Chondrocyte (in vitro differentiated cells): ENCODE results near the gene TBC1D5. TPM values are rescaled to one million over a fixed set of nuclear protein-coding genes. Genes with fewer than 3 reads are reported as not detected.
"Not testable (repeated sequence)": the region's sequence is repeated elsewhere in the genome, so short reads cannot be mapped to it uniquely, and the experiment has no call there.

Source experiments
- DNase-seq: peaks from one replicate; pipeline ENCODE4 v3.0.0; 2021; ENCODE audit warnings: mixed read lengths, low spot score
- H3K27ac Mint-ChIP-seq: one replicate; pipeline ENCODE4 v1.8.0; 2021; ENCODE audit warnings: mild to moderate bottlenecking, moderate library complexity, mixed read lengths; ENCODE audit not compliant: unreplicated experiment
- H3K27me3 Mint-ChIP-seq: 2 replicates; pipeline ENCODE4 v1.8.0; 2021; ENCODE audit warnings: low read depth, mixed read lengths
- H3K36me3 Mint-ChIP-seq: 2 replicates; pipeline ENCODE4 v1.8.0; 2021; ENCODE audit warnings: low read depth, mixed read lengths
- H3K4me1 Mint-ChIP-seq: 2 replicates; pipeline ENCODE4 v1.8.0; 2021; ENCODE audit warnings: low read depth, mild to moderate bottlenecking, mixed read lengths
- H3K4me3 Mint-ChIP-seq: one replicate; pipeline ENCODE4 v1.8.0; 2021; ENCODE audit warnings: mild to moderate bottlenecking, moderate library complexity, mixed read lengths; ENCODE audit not compliant: unreplicated experiment
- H3K9me3 Mint-ChIP-seq: 2 replicates; pipeline ENCODE4 v1.8.0; 2021; ENCODE audit warnings: low read depth, mixed read lengths
- CTCF ChIP-seq: fragments of 200-600 bp; sonication (generic); IDR thresholded peaks from 2 replicates; pipeline ENCODE4 v1.5.0; 2021; ENCODE audit warnings: antibody characterized with exemption, mild to moderate bottlenecking, moderate library complexity
- total RNA-seq: library from RNA; stranded (reverse); gene quantifications from 3 replicates; pipeline ENCODE4 v1.2.1, GENCODE V29; 2021

TBC1D5 gene
- total RNA-seq, 1 donor from 2014 or later, result 44.6 TPM

- peaks cover 3% of the 10 kb centered on the region for H3K4me1 Mint-ChIP-seq
- H3K4me3 Mint-ChIP-seq, result no peak overlapping the region
- no peak for TF ChIP-seq CTCF
- H3K36me3 Mint-ChIP-seq, result peaks cover 1% of the 10 kb centered on the region
- H3K27ac Mint-ChIP-seq, result no peak overlapping the region
- no peak for DNase-seq
- H3K9me3 Mint-ChIP-seq, result no peaks in the 10 kb centered on the region
- H3K27me3 Mint-ChIP-seq, result no peaks in the 10 kb centered on the region
These were observed 199.8 kb downstream of the TBC1D5 start for GRCh38 chr3:17542591-17542990.

- DNase-seq, result no peak
- Mint-ChIP-seq H3K27me3 (no peaks in the 10 kb centered on the region), H3K36me3 (peaks cover 1% of the 10 kb centered on the region), H3K27ac (no peak overlapping the region), H3K9me3 (no peaks in the 10 kb centered on the region), H3K4me3 (no peak overlapping the region), H3K4me1 (peaks cover 13% of the 10 kb centered on the region)
- no peak for TF ChIP-seq CTCF
These were observed 203.0 kb downstream of the TBC1D5 start for GRCh38 chr3:17539436-17539835.

GRCh38 chr3:17535274-17535673 lies 207.2 kb downstream of the TBC1D5 start:
- H3K27me3 Mint-ChIP-seq, result no peaks in the 10 kb centered on the region
- no peaks in the 10 kb centered on the region for H3K36me3 Mint-ChIP-seq
- H3K27ac Mint-ChIP-seq, result peak overlapping the region; percentile 12
- H3K4me3 Mint-ChIP-seq, result no peak overlapping the region
- H3K4me1 Mint-ChIP-seq, result peaks cover 10% of the 10 kb centered on the region
- no peak for TF ChIP-seq CTCF
- H3K9me3 Mint-ChIP-seq, result no peaks in the 10 kb centered on the region
- DNase-seq, result no peak

GRCh38 chr3:17532446-17532845 lies 210.0 kb downstream of the TBC1D5 start:
- not testable (repeated sequence) for H3K9me3 Mint-ChIP-seq, H3K27ac Mint-ChIP-seq, H3K4me1 Mint-ChIP-seq, H3K36me3 Mint-ChIP-seq, H3K27me3 Mint-ChIP-seq, H3K4me3 Mint-ChIP-seq, DNase-seq

GRCh38 chr3:17529677-17530076 lies 212.8 kb downstream of the TBC1D5 start:
- no peak for TF ChIP-seq CTCF
- no peaks in the 10 kb centered on the region for H3K36me3 Mint-ChIP-seq
- no peaks in the 10 kb centered on the region for H3K27me3 Mint-ChIP-seq
- no peaks in the 10 kb centered on the region for H3K9me3 Mint-ChIP-seq
- no peaks in the 10 kb centered on the region for H3K4me1 Mint-ChIP-seq
- no peak for DNase-seq
- no peak overlapping the region for H3K27ac Mint-ChIP-seq
- H3K4me3 Mint-ChIP-seq, result no peak overlapping the region

- no peak overlapping the region for H3K27ac Mint-ChIP-seq
- no peaks in the 10 kb centered on the region for H3K27me3 Mint-ChIP-seq
- peaks cover 2% of the 10 kb centered on the region for H3K36me3 Mint-ChIP-seq
- H3K4me1 Mint-ChIP-seq, result no peaks in the 10 kb centered on the region
- no peak for DNase-seq
- H3K9me3 Mint-ChIP-seq, result no peaks in the 10 kb centered on the region
- no peak for TF ChIP-seq CTCF
- H3K4me3 Mint-ChIP-seq, result no peak overlapping the region
These were observed 224.0 kb downstream of the TBC1D5 start for GRCh38 chr3:17518189-17519059.
